ENCODE measurements around the gene RHBDF1. TPM values are rescaled to one million over a fixed set of nuclear protein-coding genes. Genes with fewer than 3 reads are reported as not detected.

The RHBDF1 gene
- total and polyA plus RNA-seq, 10 of the 15 experiments (the other 5 are each of a cell fraction or from before 2014, with no cell fraction given): 0.04 to 0.85 (median 0.36) TPM; not detected in 3

GRCh38 chr16:35011-35677 lies 37.3 kb downstream of the RHBDF1 start:
- Histone ChIP-seq H3K79me2 (ENCODE audit: control insufficient read depth, insufficient read depth, low read length) (no peaks in the 10 kb centered on the region), H3K9me3 (replicated peaks; ENCODE audit: control insufficient read depth, insufficient read depth, low read length) (no peaks in the 10 kb centered on the region), H3K9ac (ENCODE audit: control insufficient read depth, insufficient read depth, low read length) (no peak overlapping the region), H3K27me3 (replicated peaks in 1 of 2; ENCODE audit: control insufficient read depth in 2 of 2, insufficient read depth in 2 of 2, low read length in 1 of 2) (no peaks in the 10 kb centered on the region), H2AFZ (ENCODE audit: control insufficient read depth, low read depth, low read length) (peak overlapping the region; percentile 21; the same call in 1 of the 2 replicates), H3K4me3 (no peak overlapping the region), H3K4me1 (ENCODE audit: control insufficient read depth, insufficient read depth, low read length) (peaks cover 34% of the 10 kb centered on the region), H3K4me2 (ENCODE audit: control insufficient read depth, insufficient read depth) (peak overlapping the region; percentile 54; the same call in 1 of the 2 replicates), H4K20me1 (ENCODE audit: control insufficient read depth, insufficient read depth) (no peaks in the 10 kb centered on the region), H3K36me3 (ENCODE audit: control insufficient read depth in 2 of 2, insufficient read depth in 2 of 2, low read length in 1 of 2) (peaks cover 0 to 8% of the 10 kb centered on the region in 2 experiments; a peak in 2 of 4 replicates), H3K27ac (ENCODE audit: control insufficient read depth, insufficient read depth) (peak overlapping the region; percentile 45)
- peak; percentile 82 for ATAC-seq
- SMC1A ChIA-PET (ENCODE audit: uncharacterized antibody, unreplicated experiment): no interaction called here
- in situ Hi-C loops (cut with MboI) (no loop called here), intact Hi-C loops (cut with micrococcal nuclease; ENCODE audit: unreplicated experiment) (no loop called here)
- TF ChIP-seq, protein P1, sequence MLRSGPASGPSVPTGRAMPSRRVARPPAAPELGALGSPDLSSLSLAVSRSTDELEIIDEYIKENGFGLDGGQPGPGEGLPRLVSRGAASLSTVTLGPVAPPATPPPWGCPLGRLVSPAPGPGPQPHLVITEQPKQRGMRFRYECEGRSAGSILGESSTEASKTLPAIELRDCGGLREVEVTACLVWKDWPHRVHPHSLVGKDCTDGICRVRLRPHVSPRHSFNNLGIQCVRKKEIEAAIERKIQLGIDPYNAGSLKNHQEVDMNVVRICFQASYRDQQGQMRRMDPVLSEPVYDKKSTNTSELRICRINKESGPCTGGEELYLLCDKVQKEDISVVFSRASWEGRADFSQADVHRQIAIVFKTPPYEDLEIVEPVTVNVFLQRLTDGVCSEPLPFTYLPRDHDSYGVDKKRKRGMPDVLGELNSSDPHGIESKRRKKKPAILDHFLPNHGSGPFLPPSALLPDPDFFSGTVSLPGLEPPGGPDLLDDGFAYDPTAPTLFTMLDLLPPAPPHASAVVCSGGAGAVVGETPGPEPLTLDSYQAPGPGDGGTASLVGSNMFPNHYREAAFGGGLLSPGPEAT (IDR thresholded peaks at IDR 0.05; ENCODE audit: low read depth): peak; percentile 14; the same call in 1 of the 2 replicates
- TF ChIP-seq MTA2 (IDR thresholded peaks at IDR 0.05; ENCODE audit: low read depth): peak; percentile 19; the same call in 1 of the 2 replicates
- no peak for TF ChIP-seq NFIC (IDR thresholded peaks at IDR 0.05; ENCODE audit: low read depth, low read length)
- 0 out of 2 replicates have a peak, but pooled peaks have one; percentile 12 for TF ChIP-seq DPF2 (IDR thresholded peaks at IDR 0.05)
- no peak for TF ChIP-seq SUPT20H (IDR thresholded peaks at IDR 0.05; ENCODE audit: borderline replicate concordance, control insufficient read depth, low read depth, low read length)
- TF ChIP-seq CHD1 (IDR thresholded peaks at IDR 0.05; ENCODE audit: low read depth, low read length): no peak
- peak; percentile 18 to 23; a peak in 1 of 4 replicates for TF ChIP-seq IKZF2 (IDR thresholded peaks at IDR 0.05)
- no peak for TF ChIP-seq CBX3 (IDR thresholded peaks at IDR 0.05; ENCODE audit: borderline replicate concordance, low read depth)
- 0 out of 2 replicates have a peak, but pooled peaks have one; percentile 41 for TF ChIP-seq IKZF1 (conservative IDR thresholded peaks at IDR 0.05)
- peak; percentile 48; the same call in 1 of the 2 replicates for TF ChIP-seq SPI1 (IDR thresholded peaks at IDR 0.05; ENCODE audit: borderline replicate concordance, insufficient read depth, low read depth, low read length)
- TF ChIP-seq MTA3 (IDR thresholded peaks at IDR 0.05; ENCODE audit: borderline replicate concordance, low read length): no peak
- TF ChIP-seq EED (IDR thresholded peaks at IDR 0.05; ENCODE audit: low read depth): no peak
- TF ChIP-seq BHLHE40 (IDR thresholded peaks at IDR 0.05; ENCODE audit: borderline replicate concordance in 1 of 2, low read depth in 2 of 2, low read length in 1 of 2): peak in 1 of 2 experiments; percentile 22; a peak in 1 of 4 replicates
- FAIRE-seq: no peak
- RAD21 ChIA-PET (ENCODE audit: unreplicated experiment): interaction anchor here (1.0 to 1.5 kb wide), 2 partner anchors 18 to 62 kb away, joined by 3 to 4 read pairs; partner anchors contain the start of genes POLR3K and SNRNP25
- 58% methylated on average over 17 of the region's 17 CpGs for WGBS (ENCODE audit: insufficient coverage, insufficient replicate concordance, low lambda C conversion rate, missing lambda C conversion rate)
- BruUV-seq (replicated peaks): no TSS peak
- POLR2A ChIA-PET: interaction anchor here (0.6 to 1.9 kb wide), 3 partner anchors 18 to 1446 kb away, joined by 3 to 5 read pairs (median 4); partner anchors contain the start of genes POLR3K and SNRNP25
- CTCF ChIA-PET: no interaction called here
- DNase-seq (ENCODE audit: low read depth, low spot score): no peak
